H1 (cell line): ENCODE results near the gene GALNT7. TPM values are rescaled to one million over a fixed set of nuclear protein-coding genes. Genes with fewer than 3 reads are reported as not detected.

Experiments
- BACH1 ChIP-seq: IDR thresholded peaks from 2 replicates; pipeline ENCODE4 v1.6.1; 2012; ENCODE audit warnings: low read length, improper control_type of control experiment
- BCL11A ChIP-seq, 2 experiments: IDR thresholded peaks; one replicate each; pipeline ENCODE4 v1.6.1; 2011; ENCODE audit warnings: low read depth in 2 of 2, low read length in 2 of 2, mild to moderate bottlenecking in 2 of 2
- CBX5 ChIP-seq: fragments of 300-800, 300-1000 bp; sonication (generic); IDR thresholded peaks from 2 replicates; pipeline ENCODE4 v1.7.1; 2016; ENCODE audit warnings: antibody characterized with exemption, low read length, low read depth
- GABPA ChIP-seq: IDR thresholded peaks from 2 replicates; pipeline ENCODE4 v1.6.1; 2011; ENCODE audit warnings: mild to moderate bottlenecking, low read length, moderate library complexity, borderline replicate concordance; ENCODE audit not compliant: insufficient read depth
- HDAC2 ChIP-seq, 2 experiments: fragments of 300-600 bp in 1 of 2; sonication (generic) in 1 of 2; IDR thresholded peaks; 2 replicates each; pipeline ENCODE4 v1.6.1; 2011 to 2012; ENCODE audit warnings: low read depth in 2 of 2, low read length in 2 of 2, mild to moderate bottlenecking in 2 of 2, moderate library complexity in 2 of 2, borderline replicate concordance in 1 of 2, inconsistent platforms in 1 of 2
- HDAC6 ChIP-seq: IDR thresholded peaks from one replicate; pipeline ENCODE4 v1.7.1; 2012; ENCODE audit warnings: low read depth, mild to moderate bottlenecking, inconsistent platforms, low read length, moderate library complexity
- JUN ChIP-seq: IDR thresholded peaks from 2 replicates; pipeline ENCODE4 v1.6.1; 2011; ENCODE audit warnings: low read depth, mild to moderate bottlenecking, improper control_type of control experiment, low read length
- JUND ChIP-seq: IDR thresholded peaks from 2 replicates; pipeline ENCODE4 v1.6.1; 2011; ENCODE audit warnings: mild to moderate bottlenecking, improper control_type of control experiment, low read length
- KDM1A ChIP-seq: fragments of 200-600, 300-600 bp; sonication (generic); IDR thresholded peaks from 2 replicates; pipeline ENCODE4 v1.7.1; 2016; ENCODE audit warnings: mild to moderate bottlenecking, low read length, borderline replicate concordance
- NANOG ChIP-seq: IDR thresholded peaks from 2 replicates; pipeline ENCODE4 v1.6.1; 2011; ENCODE audit warnings: low read length, low read depth, mild to moderate bottlenecking, inconsistent platforms; ENCODE audit not compliant: insufficient read depth, poor library complexity, severe bottlenecking
- PHF8 ChIP-seq: fragments of 200-600 bp; sonication (generic); conservative IDR thresholded peaks from 2 replicates; pipeline ENCODE4 v1.7.1; 2012; ENCODE audit warnings: low read depth, mild to moderate bottlenecking, inconsistent platforms, low read length, moderate library complexity
- POLR2A ChIP-seq, 2 experiments: IDR thresholded peaks; 1 replicate in 1 of 2; 2 replicates in 1 of 2; pipeline ENCODE4 v1.6.1; 2011; ENCODE audit warnings: low read depth in 2 of 2, low read length in 2 of 2, mild to moderate bottlenecking in 2 of 2; ENCODE audit errors: control extremely low read depth in 1 of 2
- RAD21 ChIP-seq, 2 experiments: IDR thresholded peaks in 1 of 2; conservative IDR thresholded peaks in 1 of 2; 2 replicates each; pipeline ENCODE4 v1.6.1; 2011; ENCODE audit warnings: low read depth in 2 of 2, low read length in 2 of 2, improper control_type of control experiment in 1 of 2, inconsistent platforms in 1 of 2, mild to moderate bottlenecking in 1 of 2, moderate library complexity in 1 of 2
- RXRA ChIP-seq: IDR thresholded peaks from 2 replicates; pipeline ENCODE4 v1.6.1; 2011; ENCODE audit warnings: low read depth, mild to moderate bottlenecking, low read length, moderate library complexity; ENCODE audit not compliant: insufficient read depth
- SAP30 ChIP-seq: fragments of 300-600 bp; sonication (generic); IDR thresholded peaks from 2 replicates; pipeline ENCODE4 v1.7.1; 2012; ENCODE audit warnings: low read length, moderate library complexity, mild to moderate bottlenecking, inconsistent platforms; ENCODE audit not compliant: insufficient read depth, insufficient replicate concordance
- SP1 ChIP-seq: IDR thresholded peaks from 2 replicates; pipeline ENCODE4 v1.6.1; 2011; ENCODE audit warnings: low read depth, low read length
- TAF7 ChIP-seq: optimal IDR thresholded peaks from 2 replicates; pipeline ENCODE3; 2011; ENCODE audit warnings: low read depth, mild to moderate bottlenecking, inconsistent platforms, low read length, moderate library complexity, borderline replicate concordance
- YY1 ChIP-seq: IDR thresholded peaks from 2 replicates; pipeline ENCODE4 v1.6.1; 2011; ENCODE audit warnings: low read depth, mild to moderate bottlenecking, low read length
- polyA plus RNA-seq, 7 experiments: library from polyadenylated mRNA; depleted of rRNA in 3 of 7; stranded (reverse) in 5 of 7; unstranded in 2 of 7; fragments of >200 nt in 5 of 7; fragments of 200-250 nt in 2 of 7; gene quantifications; 1 replicate in 5 of 7; 2 replicates in 1 of 7; 4 replicates in 1 of 7; pipeline versions ENCODE4 v1.2.1 to v1.2.3, GENCODE V29; 2011 to 2013; ENCODE audit warnings: missing spikeins in 2 of 7, mixed read lengths in 2 of 7
- total RNA-seq: library from RNA; stranded (reverse); fragmentation: NEBNext Ultra II Directional; extraction: Animal tissue kit (Norgen Biotek cat#: 25700); gene quantifications from 2 replicates; pipeline ENCODE4 v1.2.1, GENCODE V29; 2021
- TF ChIP-seq, protein P1 (sequence below): IDR thresholded peaks from 2 replicates; pipeline ENCODE4 v1.6.1; 2012; ENCODE audit warnings: inconsistent platforms
- TF ChIP-seq, protein P2 (sequence below), 3 experiments: IDR thresholded peaks; 1 replicate in 2 of 3; 2 replicates in 1 of 3; pipeline versions ENCODE4 v1.5.1 to v1.6.1; 2011; ENCODE audit warnings: low read length in 3 of 3, mild to moderate bottlenecking in 3 of 3, inconsistent platforms in 2 of 3, low read depth in 1 of 3, moderate library complexity in 1 of 3; ENCODE audit not compliant: insufficient read depth in 1 of 3; ENCODE audit errors: control extremely low read depth in 1 of 3

GALNT7 gene
- total and polyA plus RNA-seq, 2 of the 8 experiments (the other 6 are each of a cell fraction or from before 2014, with no cell fraction given): 22.4 to 85.5 TPM

DNA sequence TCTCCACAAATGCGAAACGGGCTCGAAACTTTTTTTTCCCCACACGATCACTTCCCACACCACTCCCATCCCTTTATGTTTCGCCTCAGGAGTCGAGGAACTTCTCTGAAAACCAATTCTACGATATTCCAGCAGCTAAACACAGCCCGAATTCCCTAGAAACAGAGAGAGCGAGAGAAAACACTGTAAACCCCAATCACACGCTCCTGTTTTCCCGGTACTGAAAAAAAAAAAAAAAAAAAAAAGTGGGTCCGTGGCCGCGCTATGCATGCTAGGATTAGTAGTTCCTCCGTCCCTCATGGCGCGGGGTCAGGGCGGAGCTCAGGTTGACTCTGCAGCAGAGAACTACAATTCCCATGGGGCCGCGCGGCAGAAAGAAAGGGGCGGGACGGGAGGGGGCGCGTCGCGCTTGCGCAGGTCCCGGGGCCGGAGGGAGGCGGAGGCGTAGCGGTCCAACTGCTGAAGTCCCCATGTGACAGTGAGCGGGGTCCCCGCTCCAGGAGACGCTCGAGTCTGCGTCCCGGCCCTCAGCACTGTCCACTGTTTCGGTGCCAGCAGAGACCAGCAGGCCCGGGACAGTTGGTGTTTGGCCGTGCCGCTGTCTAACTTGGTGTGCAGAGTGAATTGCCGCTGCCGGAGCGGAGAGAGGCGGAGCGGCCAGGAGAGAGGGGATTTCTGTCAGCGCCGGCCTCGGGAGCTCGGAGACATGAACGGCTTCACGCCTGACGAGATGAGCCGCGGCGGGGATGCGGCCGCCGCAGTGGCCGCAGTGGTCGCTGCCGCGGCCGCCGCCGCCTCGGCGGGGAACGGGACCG is 202.1 kb downstream of the GALNT7 start, which contains the start of gene SAP30 (continued):
- TF ChIP-seq TAF7 (no peak), NANOG (no peak), KDM1A (no peak), BACH1 (no peak), CBX5 (no peak), POLR2A (IDR thresholded peaks at IDR 0.05; ENCODE audit: control extremely low read depth in 1 of 2, low read depth in 2 of 2, low read length in 2 of 2) (peak; percentile 66 to 73), JUN (no peak), HDAC2 (IDR thresholded peaks at IDR 0.05; ENCODE audit: borderline replicate concordance in 1 of 2, low read depth in 2 of 2, low read length in 2 of 2) (peak in 1 of 2 experiments; percentile 93; a peak in 2 of 4 replicates), BCL11A (IDR thresholded peaks at IDR 0.05; ENCODE audit: low read depth in 2 of 2, low read length in 2 of 2) (no peak), YY1 (peak; percentile 79), GABPA (no peak), RAD21 (IDR thresholded peaks at IDR 0.05 in 1 of 2, conservative IDR thresholded peaks at IDR 0.05 in 1 of 2; ENCODE audit: low read depth in 2 of 2, low read length in 2 of 2) (no peak), PHF8 (peak; percentile 60), RXRA (no peak), SAP30 (peak; percentile 98), HDAC6 (no peak), SP1 (peak; percentile 66; the same call in 1 of the 2 replicates), JUND (no peak)
- TF ChIP-seq, protein P1, sequence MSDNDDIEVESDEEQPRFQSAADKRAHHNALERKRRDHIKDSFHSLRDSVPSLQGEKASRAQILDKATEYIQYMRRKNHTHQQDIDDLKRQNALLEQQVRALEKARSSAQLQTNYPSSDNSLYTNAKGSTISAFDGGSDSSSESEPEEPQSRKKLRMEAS: peak; percentile 76
- TF ChIP-seq, protein P2, sequence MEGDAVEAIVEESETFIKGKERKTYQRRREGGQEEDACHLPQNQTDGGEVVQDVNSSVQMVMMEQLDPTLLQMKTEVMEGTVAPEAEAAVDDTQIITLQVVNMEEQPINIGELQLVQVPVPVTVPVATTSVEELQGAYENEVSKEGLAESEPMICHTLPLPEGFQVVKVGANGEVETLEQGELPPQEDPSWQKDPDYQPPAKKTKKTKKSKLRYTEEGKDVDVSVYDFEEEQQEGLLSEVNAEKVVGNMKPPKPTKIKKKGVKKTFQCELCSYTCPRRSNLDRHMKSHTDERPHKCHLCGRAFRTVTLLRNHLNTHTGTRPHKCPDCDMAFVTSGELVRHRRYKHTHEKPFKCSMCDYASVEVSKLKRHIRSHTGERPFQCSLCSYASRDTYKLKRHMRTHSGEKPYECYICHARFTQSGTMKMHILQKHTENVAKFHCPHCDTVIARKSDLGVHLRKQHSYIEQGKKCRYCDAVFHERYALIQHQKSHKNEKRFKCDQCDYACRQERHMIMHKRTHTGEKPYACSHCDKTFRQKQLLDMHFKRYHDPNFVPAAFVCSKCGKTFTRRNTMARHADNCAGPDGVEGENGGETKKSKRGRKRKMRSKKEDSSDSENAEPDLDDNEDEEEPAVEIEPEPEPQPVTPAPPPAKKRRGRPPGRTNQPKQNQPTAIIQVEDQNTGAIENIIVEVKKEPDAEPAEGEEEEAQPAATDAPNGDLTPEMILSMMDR (IDR thresholded peaks at IDR 0.05; ENCODE audit: control extremely low read depth in 1 of 3, insufficient read depth in 1 of 3, low read depth in 1 of 3, low read length in 3 of 3): no peak
